ENCODE results near the gene RGP1.

DNA sequence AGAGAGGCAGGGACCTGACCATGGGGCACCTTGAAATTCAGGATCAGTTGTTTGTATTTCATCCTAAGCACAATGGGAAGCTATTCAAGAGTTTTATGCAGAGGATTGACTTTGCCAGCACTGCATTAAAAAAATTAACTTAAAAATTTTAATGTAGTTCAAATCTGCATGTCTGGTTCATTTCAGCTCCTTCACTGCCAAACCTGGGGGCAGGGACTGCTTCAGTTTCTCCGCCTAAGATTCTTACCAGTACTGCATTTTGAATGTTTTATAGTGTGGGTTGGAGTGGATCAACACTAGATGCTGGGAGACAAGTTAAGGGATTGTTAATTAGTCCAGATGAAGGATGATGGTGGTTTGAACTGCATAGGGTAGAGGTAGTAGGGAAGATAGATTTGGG is 20.7 kb downstream of the RGP1 start:
- no peak for TF ChIP-seq SUZ12 (IDR thresholded peaks at IDR 0.05; ENCODE audit: extremely low read depth, insufficient read depth, insufficient read length)
- TF ChIP-seq YY1 (IDR thresholded peaks at IDR 0.05; ENCODE audit: insufficient read depth, insufficient read length): no peak
